Urinary bladder (tissue), 4 donors: ENCODE results near the gene CST7. TPM values are rescaled to one million over a fixed set of nuclear protein-coding genes. Genes with fewer than 3 reads are reported as not detected.

ENCODE experiments used
- DNase-seq: peaks from one replicate; pipeline ENCODE4 v3.0.0-alpha.2; 2015; ENCODE audit errors: extremely low spot score
- H3K27ac ChIP-seq: one replicate; pipeline ENCODE4 v1.5.1; 2013; ENCODE audit warnings: low read depth, mild to moderate bottlenecking, moderate library complexity
- H3K36me3 ChIP-seq: one replicate; pipeline ENCODE4 v1.6.1; 2013; ENCODE audit warnings: mild to moderate bottlenecking, moderate library complexity; ENCODE audit not compliant: insufficient read depth
- H3K4me1 ChIP-seq: one replicate; pipeline ENCODE4 v1.6.1; 2013; ENCODE audit warnings: mild to moderate bottlenecking, moderate library complexity; ENCODE audit not compliant: insufficient read depth
- H3K4me3 ChIP-seq: one replicate; pipeline ENCODE4 v1.5.1; 2013; ENCODE audit warnings: low read depth, low read length
- WGBS: extraction: QIAGEN DNeasy Blood & Tissue Kit; methylation state at CpG from one replicate; pipeline ENCODE4 v1.1.7; 2013; 5-methylcytosine and 5-hydroxymethylcytosine counted together
- polyA plus RNA-seq: library from polyadenylated mRNA; stranded (reverse); fragments of 200-250 nt; gene quantifications from one replicate; pipeline ENCODE4 v1.2.3, GENCODE V29; 2013
- total RNA-seq: library from RNA; depleted of rRNA; stranded (reverse); fragments of >200 nt; gene quantifications from one replicate; pipeline ENCODE4 v1.2.3, GENCODE V29; 2014
- donor health status: healthy with polysubstance abuse.
- donor health status: healthy.

Gene CST7
- total and polyA plus RNA-seq, 2 donors, result 4.5 TPM; not detected in 1

DNA sequence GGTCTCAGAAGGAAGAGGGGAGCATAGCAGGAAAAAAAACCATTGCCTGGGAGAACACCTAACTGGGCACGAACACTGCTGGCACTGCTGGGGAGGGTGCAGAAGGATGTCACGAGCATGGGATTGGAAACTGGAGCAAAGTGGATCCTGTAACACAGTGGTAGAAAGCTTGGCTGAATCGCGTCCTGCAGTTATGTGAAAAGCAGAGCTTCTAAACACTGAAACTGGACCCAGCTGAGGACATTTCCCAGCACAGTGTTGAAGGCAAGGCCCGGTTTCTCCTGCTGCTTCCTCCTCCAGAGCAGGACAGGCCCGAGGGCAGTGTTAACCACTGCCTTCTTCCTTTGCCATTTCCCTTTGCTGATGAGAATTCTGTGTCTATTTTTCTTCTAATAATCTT, 36.7 kb downstream of the CST7 start:
- Histone ChIP-seq H3K36me3 (no peaks in the 10 kb centered on the region), H3K4me1 (no peaks in the 10 kb centered on the region), H3K4me3 (no peak overlapping the region), H3K27ac (no peak overlapping the region)
- DNase-seq, result no peak
- WGBS, result 63% methylated on average over 6 of the region's 6 CpGs

DNA sequence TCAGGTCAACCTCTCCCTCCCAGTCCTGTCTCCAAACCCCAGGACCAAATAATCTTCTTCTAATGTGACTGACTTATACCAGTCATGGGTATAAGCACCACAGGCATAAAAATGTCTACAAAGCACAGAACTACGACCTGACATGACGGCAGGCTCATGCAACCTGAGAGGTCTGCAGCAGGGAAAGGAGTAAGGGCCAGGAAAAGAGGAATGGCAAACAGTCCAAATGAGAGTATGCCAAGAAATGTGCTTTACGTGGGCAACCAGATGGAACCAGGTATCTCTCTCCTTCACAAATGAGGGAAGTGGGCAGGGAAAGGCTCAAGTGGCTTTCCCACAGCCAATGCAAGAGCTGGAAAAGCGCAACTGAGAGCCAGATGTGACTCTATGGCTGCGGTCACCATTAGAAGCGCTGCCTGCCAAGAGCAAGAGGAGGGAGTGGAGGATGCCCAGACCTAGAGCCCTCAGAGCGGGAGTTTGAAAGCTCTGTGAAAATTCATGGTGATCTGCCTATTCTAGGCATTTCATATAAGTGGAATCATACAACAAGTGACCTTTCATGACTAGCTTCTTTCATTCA, 37.5 kb downstream of the CST7 start:
- no peaks in the 10 kb centered on the region for H3K4me1 ChIP-seq
- H3K36me3 ChIP-seq, result no peaks in the 10 kb centered on the region
- DNase-seq, result no peak
- H3K4me3 ChIP-seq, result no peak overlapping the region
- WGBS, result 92% methylated on average over 7 of the region's 7 CpGs
- no peak overlapping the region for H3K27ac ChIP-seq

DNA sequence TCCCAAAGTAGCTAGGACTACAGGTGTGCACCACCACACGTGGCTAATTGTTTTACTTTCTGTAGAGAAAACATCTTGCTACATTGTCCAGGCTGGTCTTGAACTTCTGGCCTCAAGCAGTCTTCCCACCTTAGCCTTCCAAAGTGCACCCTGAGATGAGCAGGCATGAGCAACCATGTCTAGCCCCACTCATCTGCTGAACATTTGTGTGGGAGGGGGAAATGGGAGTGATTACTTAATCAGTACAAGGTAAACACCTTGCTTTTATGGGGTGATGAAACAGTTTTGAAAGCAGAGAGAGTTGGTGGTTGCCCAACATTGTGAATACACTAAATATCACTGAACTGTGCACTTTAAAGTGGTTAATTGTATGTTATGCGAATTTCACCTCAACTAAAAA, 38.2 kb downstream of the CST7 start:
- H3K36me3 ChIP-seq, result no peaks in the 10 kb centered on the region
- H3K27ac ChIP-seq, result no peak overlapping the region
- 90% methylated on average over 2 of the region's 2 CpGs for WGBS
- no peak overlapping the region for H3K4me3 ChIP-seq
- DNase-seq, result no peak
- H3K4me1 ChIP-seq, result no peaks in the 10 kb centered on the region

DNA sequence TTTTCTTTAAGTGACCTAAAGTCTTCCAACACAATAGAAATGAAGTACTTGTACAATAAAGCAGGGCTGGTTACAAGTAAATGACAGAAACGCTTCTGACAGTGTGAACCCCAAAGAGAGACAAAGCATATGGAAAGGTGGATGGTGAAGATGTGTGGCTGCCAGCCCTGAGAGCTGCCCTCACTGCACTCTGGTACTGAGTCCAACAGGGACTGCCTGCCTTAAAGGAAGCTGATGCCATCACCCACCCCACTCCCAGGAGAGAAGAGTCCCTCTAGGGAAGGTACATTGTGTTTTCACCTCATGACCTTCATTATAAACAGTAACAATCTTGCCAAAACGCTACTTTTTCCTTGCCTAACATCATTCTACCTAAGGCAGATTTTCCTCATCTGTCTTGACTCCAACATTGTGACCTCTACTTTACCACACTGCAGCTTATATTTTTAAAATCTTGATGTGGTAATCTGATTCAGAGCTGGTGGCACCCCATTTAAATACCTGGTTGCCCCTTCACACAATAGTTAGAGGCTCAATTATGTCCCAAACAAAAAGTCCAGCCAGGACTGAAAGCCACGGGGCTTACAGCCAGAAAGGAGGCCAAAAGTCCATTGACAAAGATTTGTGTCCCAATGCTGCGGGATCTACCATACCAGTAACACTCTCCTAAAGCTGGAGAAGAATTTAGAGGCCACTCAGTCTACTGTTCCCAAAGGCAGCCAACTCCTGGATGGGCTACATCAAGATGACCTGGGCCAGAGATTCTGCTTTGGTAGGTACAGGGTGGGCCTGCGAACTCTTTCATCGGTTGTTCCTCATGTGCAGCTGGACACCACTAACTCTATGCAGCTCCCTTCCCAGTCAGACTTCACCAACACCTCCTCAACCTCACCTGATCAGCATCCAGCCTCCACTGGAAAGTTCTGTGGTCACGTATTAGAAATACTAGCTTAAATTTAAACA, 39.1 kb downstream of the CST7 start:
- WGBS, result 89% methylated on average over 7 of the region's 7 CpGs
- DNase-seq, result no peak
- H3K4me1 ChIP-seq, result no peaks in the 10 kb centered on the region
- H3K36me3 ChIP-seq, result no peaks in the 10 kb centered on the region
- no peak overlapping the region for H3K4me3 ChIP-seq
- H3K27ac ChIP-seq, result no peak overlapping the region

DNA sequence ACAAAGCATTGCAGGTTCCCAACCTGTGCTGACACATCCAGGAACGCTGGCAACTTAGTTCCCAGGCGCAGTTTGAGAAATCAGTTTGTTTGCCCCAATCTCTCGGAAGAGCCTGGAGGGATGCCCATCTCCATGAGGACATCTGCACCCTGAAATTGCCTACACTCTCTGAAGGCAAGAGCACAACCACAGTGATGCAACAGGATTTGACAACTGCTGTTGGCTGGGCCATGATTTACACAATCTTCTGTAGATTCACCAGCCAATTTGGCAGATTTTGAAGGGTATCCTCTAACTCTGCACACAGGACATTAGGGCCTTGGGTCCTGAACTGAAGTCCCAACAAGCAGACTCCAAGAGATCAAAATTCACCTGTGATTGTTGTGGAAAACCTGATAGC, 40.1 kb downstream of the CST7 start:
- WGBS, result 90% methylated on average over 3 of the region's 3 CpGs
- no peak overlapping the region for H3K4me3 ChIP-seq
- H3K27ac ChIP-seq, result no peak overlapping the region
- no peak for DNase-seq
- H3K4me1 ChIP-seq, result no peaks in the 10 kb centered on the region
- no peaks in the 10 kb centered on the region for H3K36me3 ChIP-seq

DNA sequence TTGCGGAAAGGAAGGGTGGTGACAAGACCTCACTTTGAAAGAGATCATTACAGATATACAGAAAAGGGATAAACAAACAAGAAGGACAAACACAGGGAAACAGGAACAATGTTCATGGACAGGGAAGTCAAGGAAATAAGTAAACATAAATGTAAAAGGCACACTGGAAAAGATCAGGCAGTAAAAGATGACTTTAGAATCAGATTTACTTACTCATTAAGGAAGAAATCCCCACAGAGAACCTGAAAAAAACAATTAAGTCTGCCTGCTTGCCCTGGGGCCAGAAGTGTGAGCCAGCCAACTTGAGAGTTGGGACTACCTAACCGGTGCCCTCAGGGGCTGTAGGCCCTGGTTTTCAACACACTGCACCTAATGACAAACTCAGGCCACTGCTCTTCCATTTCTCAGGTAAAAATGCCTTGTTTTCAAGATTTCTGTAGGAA, 41.8 kb downstream of the CST7 start:
- no peak overlapping the region for H3K4me3 ChIP-seq
- WGBS, result 90% methylated on average over 2 of the region's 2 CpGs
- no peak for DNase-seq

DNA sequence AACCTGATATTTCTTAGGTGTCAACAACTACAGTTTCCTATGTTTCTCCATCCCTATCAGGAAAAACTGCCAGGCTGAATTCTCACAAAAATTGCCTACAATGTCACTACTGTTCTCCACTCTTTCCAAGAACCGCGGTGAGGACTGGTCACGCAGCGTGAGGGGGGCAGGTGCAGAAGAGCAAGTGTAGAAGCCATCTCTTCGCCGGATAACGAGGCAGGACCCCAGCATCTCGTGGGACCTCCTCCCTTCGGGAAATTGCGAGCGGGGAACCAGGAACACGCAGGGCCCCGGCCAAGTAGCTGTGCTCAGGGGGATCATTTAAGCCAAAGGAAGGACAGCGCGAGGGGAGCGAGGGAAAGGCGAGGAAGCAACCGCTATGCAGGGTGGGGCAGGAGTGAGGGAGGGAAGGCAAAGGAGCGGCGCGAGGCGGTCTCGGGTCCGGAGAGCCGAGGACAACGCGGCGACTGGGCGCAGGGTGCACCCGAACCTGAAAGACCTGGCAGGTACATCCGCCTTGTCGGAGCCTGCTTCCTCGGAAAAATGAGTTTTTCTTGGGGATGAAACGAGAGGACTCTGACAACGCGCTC, 42.9 kb downstream of the CST7 start:
- no peaks in the 10 kb centered on the region for H3K36me3 ChIP-seq
- H3K27ac ChIP-seq, result peak overlapping the region; percentile 76
- under 1% methylated on average over 36 of the region's 36 CpGs for WGBS
- H3K4me1 ChIP-seq, result no peaks in the 10 kb centered on the region
- peak overlapping the region; percentile 81 for H3K4me3 ChIP-seq
- no peak for DNase-seq

More for the DNA sequence above, 41.8 kb downstream of the CST7 start:
- no peak overlapping the region for H3K27ac ChIP-seq
- H3K36me3 ChIP-seq, result no peaks in the 10 kb centered on the region
- H3K4me1 ChIP-seq, result no peaks in the 10 kb centered on the region

DNA sequence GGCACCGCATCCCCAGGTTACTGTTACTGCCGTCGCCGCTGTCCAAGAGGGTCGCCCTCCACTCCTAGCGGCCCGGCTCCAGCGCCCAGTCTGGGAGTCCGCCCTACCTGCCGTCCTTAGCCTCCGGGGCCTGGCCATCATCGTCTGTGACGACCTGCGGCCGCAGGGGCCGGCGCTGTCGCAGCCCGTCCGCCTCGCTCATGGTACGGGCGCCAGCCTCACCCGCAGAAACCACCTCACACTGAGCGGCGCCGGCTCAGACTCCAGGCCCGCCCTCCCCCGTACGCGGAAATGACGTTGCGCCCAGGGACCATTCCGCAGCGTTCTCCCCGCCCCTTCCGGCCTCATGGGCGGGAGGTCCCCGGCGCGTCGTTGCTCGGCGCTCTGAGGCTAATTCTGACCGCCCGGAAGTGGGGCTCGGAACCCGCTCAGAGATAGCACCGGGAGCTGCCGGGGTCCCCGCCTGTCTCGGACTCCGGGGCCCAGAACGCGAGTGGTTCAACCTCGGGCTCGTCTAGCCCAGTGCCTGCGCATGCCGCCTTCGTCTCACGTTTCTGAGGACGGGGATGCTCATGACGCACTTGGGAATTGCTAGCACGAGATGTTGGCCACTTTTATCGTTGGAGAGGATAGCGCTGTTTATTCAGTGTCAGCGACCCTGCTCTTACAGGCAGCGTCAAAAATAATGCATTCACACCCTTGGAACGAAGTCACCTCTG, 43.6 kb downstream of the CST7 start, which contains the start of gene APMAP:
Gene APMAP, minus strand, starts transcription at position 265 of the 719 bp plus-strand sequence. Its CDS starts 63 bp downstream, at position 202.
- DNase-seq, result peak; percentile 85
- peak within 1 kb of the TSS; percentile 81 for H3K4me3 ChIP-seq
- under 1% methylated on average over 69 of the region's 69 CpGs for WGBS
- no peaks in the 10 kb centered on the region for H3K4me1 ChIP-seq
- peak within 1 kb of the TSS; percentile 87 for H3K27ac ChIP-seq
- H3K36me3 ChIP-seq, result no peaks in the 10 kb centered on the region

DNA sequence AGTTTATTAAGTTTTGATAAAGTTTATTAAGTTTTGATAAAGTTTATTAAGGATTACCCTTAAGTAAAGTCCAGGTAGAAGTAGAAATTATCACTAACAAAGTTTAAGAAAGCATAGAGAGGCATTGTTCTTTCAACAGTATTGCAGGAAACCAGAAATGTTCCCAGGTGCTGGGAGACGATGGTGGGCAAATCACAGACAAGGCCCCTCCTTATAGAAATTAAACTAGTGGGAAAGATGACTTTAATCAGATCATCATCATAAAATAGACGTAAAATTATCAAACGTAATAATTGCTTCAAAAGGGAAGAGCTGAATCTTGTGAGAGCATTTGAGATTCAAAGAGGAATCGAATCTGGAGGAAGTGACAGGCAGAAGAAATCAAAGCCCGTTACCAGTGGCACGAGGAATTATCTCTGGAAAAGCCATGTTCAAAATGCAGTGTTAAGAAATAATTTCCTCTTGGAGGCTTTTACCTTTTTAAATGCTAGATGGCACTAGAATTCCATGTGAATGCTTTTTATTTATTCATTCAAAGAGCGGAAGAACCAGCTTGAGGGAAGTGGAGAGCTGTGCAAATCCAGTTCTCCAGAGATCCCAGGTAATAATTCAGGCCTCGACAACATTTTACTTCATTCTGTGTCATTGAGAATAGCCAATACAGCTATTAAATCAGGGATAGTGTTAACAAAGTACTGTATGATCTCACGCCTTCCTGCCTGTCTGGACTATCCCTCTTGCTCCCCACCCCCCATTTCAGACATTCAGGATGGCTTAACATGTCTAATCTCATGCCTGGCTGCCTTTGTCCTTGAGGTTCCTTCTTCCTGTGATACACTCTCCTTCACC, 44.5 kb downstream of the CST7 start:
- no peaks in the 10 kb centered on the region for H3K4me1 ChIP-seq
- no peak overlapping the region for H3K4me3 ChIP-seq
- H3K27ac ChIP-seq, result no peak overlapping the region
- DNase-seq, result peak; percentile 62
- 33% methylated on average over 9 of the region's 9 CpGs for WGBS
- no peaks in the 10 kb centered on the region for H3K36me3 ChIP-seq

DNA sequence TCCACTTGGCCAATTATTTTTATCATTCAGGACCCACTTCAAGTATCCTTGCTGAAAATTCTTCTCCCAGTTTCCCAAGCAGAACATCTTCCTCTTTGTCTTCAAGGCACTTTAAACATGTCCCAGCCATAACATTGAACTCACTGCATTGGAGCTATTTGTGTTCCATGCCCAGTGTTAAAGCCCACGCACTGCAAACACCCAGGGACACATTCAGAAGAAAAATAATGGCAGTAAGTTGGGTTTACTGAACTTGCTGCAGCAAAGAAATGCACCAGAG, 45.1 kb downstream of the CST7 start:
- H3K27ac ChIP-seq, result no peak overlapping the region
- no peak overlapping the region for H3K4me3 ChIP-seq
- H3K4me1 ChIP-seq, result no peaks in the 10 kb centered on the region
- no peaks in the 10 kb centered on the region for H3K36me3 ChIP-seq
- 80% methylated on average over 1 of the region's 1 CpG for WGBS
- DNase-seq, result no peak

DNA sequence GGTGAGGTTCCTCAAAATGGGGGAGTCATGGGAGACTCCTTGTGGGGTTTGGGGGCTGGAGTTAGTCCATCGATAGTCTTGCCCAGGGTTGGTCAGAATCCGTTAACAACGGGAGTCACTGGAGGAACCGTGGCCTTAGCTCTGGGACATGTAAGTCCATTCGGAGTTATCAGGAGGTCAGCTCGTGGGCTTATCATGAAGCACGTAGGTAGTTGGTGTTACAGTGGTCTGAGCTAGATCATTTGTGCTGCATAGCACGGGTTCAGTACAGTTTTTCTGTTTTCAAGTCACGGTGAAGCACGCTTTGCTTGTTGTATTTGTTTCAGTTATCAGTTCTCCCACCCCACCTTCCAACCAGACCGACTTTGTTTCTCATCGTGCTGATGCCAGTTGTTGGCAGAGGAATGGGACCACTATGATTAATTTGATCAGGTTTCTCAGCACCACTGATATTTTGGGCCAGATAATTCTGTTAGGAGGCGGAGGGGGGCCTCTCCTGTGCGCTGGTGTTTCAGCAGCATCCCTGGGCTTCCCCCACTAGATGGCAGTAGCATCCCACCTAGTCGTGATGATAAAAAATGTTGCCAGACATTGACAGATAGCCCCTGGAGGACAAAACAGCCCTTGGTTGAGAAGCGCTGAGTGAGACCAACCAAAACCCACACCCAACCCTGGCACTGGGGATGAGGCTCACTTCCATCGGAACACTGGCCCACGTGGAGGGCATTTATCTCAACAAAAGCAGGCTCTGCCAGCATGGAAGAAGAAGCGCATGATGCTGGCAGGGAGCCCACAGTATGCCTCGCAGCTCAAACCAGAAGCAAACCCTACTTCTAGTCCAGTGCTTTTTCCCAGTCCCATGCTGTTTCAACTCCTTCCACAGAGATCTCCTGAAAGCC, 45.6 kb downstream of the CST7 start:
- Histone ChIP-seq H3K4me3 (no peak overlapping the region), H3K27ac (no peak overlapping the region), H3K36me3 (no peaks in the 10 kb centered on the region), H3K4me1 (no peaks in the 10 kb centered on the region)
- peak; percentile 64 for DNase-seq
- 42% methylated on average over 20 of the region's 20 CpGs for WGBS
